ENCODE data around the gene SMIM23.

The SMIM23 gene

DNA sequence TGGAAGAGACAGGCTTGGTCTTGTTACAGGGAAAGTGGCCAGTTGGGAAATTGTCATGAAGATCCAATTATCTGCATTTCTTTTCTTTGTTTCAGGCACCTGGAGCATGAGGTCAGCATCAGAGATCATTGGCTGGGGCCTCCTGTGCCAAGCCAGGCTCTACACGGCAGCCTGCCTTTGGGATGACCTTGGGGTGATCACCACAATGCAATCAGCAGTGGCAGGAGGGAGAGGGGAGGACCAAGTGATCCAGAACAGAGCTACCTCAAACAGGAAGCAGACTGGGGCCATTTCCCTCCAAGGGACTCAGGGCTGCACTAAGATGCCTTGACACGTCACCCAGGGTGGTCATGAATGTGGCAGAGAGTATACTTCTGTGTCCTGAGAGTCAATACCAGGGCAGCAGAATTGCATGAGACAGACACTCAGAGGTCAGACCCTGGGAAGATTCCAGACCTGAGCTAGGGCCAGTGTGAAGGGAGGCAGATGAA is 8.9 kb downstream of the SMIM23 start:
- Histone ChIP-seq H3K27ac (ENCODE audit: low read depth in 2 of 2, low read length in 2 of 2) (no peak overlapping the region), H3K36me3 (ENCODE audit: control insufficient read depth in 2 of 2, insufficient read depth in 2 of 2, low read length in 2 of 2) (no peaks in the 10 kb centered on the region), H3K9ac (ENCODE audit: low read depth in 1 of 2, low read length in 2 of 2) (no peak overlapping the region), H3K27me3 (ENCODE audit: control insufficient read depth in 2 of 2, insufficient read depth in 2 of 2, low read length in 2 of 2) (no peaks in the 10 kb centered on the region), H3K4me1 (ENCODE audit: control insufficient read depth in 2 of 2, insufficient read depth in 2 of 2, low read length in 2 of 2) (no peaks in the 10 kb centered on the region), H3K4me3 (ENCODE audit: low read length in 2 of 2) (no peak overlapping the region), H3K9me3 (ENCODE audit: control insufficient read depth in 2 of 2, low read length in 2 of 2) (no peaks in the 10 kb centered on the region)

DNA sequence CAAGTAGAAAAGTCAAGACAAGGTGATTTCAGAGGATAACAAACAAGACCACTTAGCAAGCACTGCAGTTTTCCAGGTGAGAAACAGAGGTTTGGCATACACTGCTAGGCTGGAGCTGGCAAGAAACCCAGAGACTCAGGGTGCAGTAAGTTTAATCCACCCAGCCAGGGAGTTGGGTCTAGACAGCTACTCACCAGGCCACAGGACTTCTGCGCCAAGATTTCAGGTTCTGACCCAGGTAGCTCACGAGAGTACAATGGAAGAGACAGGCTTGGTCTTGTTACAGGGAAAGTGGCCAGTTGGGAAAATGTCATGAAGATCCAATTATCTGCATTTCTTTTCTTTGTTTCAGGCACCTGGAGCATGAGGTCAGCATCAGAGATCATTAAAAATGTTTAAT is 9.8 kb downstream of the SMIM23 start:
- Histone ChIP-seq H3K4me3 (ENCODE audit: low read length in 2 of 2) (no peak overlapping the region), H3K4me1 (ENCODE audit: control insufficient read depth in 2 of 2, insufficient read depth in 2 of 2, low read length in 2 of 2) (no peaks in the 10 kb centered on the region), H3K27ac (ENCODE audit: low read depth in 2 of 2, low read length in 2 of 2) (no peak overlapping the region), H3K27me3 (ENCODE audit: control insufficient read depth in 2 of 2, insufficient read depth in 2 of 2, low read length in 2 of 2) (no peaks in the 10 kb centered on the region), H3K9ac (ENCODE audit: low read depth in 1 of 2, low read length in 2 of 2) (no peak overlapping the region), H3K9me3 (ENCODE audit: control insufficient read depth in 2 of 2, low read length in 2 of 2) (no peaks in the 10 kb centered on the region), H3K36me3 (ENCODE audit: control insufficient read depth in 2 of 2, insufficient read depth in 2 of 2, low read length in 2 of 2) (no peaks in the 10 kb centered on the region)

- no peaks in the 10 kb centered on the region for H3K36me3 ChIP-seq (ENCODE audit: control insufficient read depth in 2 of 2, insufficient read depth in 2 of 2, low read length in 2 of 2)
- H3K27me3 ChIP-seq (ENCODE audit: control insufficient read depth in 2 of 2, insufficient read depth in 2 of 2, low read length in 2 of 2), result no peaks in the 10 kb centered on the region
- no peaks in the 10 kb centered on the region for H3K4me1 ChIP-seq (ENCODE audit: control insufficient read depth in 2 of 2, insufficient read depth in 2 of 2, low read length in 2 of 2)
- H3K4me3 ChIP-seq (ENCODE audit: low read length in 2 of 2), result no peak overlapping the region
- H3K9ac ChIP-seq (ENCODE audit: low read depth in 1 of 2, low read length in 2 of 2), result no peak overlapping the region
- no peaks in the 10 kb centered on the region for H3K9me3 ChIP-seq (ENCODE audit: control insufficient read depth in 2 of 2, low read length in 2 of 2)
- no peak overlapping the region for H3K27ac ChIP-seq (ENCODE audit: low read depth in 2 of 2, low read length in 2 of 2)
Observed at GRCh38 chr5:171796436-171796835, 10.8 kb downstream of the SMIM23 start.

DNA sequence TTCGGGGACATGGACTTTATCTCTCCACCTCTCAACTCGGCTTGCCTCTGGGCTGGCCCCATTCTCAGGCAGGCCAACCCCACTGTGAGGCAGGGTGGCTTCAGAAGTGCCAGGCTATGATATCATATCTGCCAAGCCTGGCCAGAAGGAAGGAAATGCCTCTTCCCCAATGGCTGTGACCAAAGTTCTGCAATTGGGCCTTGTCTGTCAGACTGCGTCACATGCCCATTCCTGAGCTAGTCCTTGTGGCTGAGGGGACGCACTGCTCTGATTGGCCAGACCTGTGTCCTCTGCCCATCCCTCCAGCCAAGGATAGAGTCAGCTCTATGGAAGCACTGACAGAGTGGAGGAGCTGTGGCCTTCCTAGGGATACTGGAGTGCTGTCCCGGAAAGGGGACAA is 11.9 kb downstream of the SMIM23 start:
- H3K36me3 ChIP-seq (ENCODE audit: control insufficient read depth in 2 of 2, insufficient read depth in 2 of 2, low read length in 2 of 2), result no peaks in the 10 kb centered on the region
- no peaks in the 10 kb centered on the region for H3K9me3 ChIP-seq (ENCODE audit: control insufficient read depth in 2 of 2, low read length in 2 of 2)
- no peak overlapping the region for H3K4me3 ChIP-seq (ENCODE audit: low read length in 2 of 2)

GRCh38 chr5:171798418-171798817 is 12.8 kb downstream of the SMIM23 start:
- Histone ChIP-seq H3K4me3 (ENCODE audit: low read length in 2 of 2) (no peak overlapping the region), H3K36me3 (ENCODE audit: control insufficient read depth in 2 of 2, insufficient read depth in 2 of 2, low read length in 2 of 2) (no peaks in the 10 kb centered on the region), H3K9me3 (ENCODE audit: control insufficient read depth in 2 of 2, low read length in 2 of 2) (no peaks in the 10 kb centered on the region), H3K27ac (ENCODE audit: low read depth in 2 of 2, low read length in 2 of 2) (no peak overlapping the region), H3K9ac (ENCODE audit: low read depth in 1 of 2, low read length in 2 of 2) (no peak overlapping the region), H3K27me3 (ENCODE audit: control insufficient read depth in 2 of 2, insufficient read depth in 2 of 2, low read length in 2 of 2) (peaks cover 0 to under 1% of the 10 kb centered on the region in 2 donors), H3K4me1 (ENCODE audit: control insufficient read depth in 2 of 2, insufficient read depth in 2 of 2, low read length in 2 of 2) (no peaks in the 10 kb centered on the region)

More for the DNA sequence above, 11.9 kb downstream of the SMIM23 start:
- no peaks in the 10 kb centered on the region for H3K4me1 ChIP-seq (ENCODE audit: control insufficient read depth in 2 of 2, insufficient read depth in 2 of 2, low read length in 2 of 2)
- H3K9ac ChIP-seq (ENCODE audit: low read depth in 1 of 2, low read length in 2 of 2), result no peak overlapping the region
- no peaks in the 10 kb centered on the region for H3K27me3 ChIP-seq (ENCODE audit: control insufficient read depth in 2 of 2, insufficient read depth in 2 of 2, low read length in 2 of 2)
- H3K27ac ChIP-seq (ENCODE audit: low read depth in 2 of 2, low read length in 2 of 2), result no peak overlapping the region

- Histone ChIP-seq H3K36me3 (ENCODE audit: control insufficient read depth in 2 of 2, insufficient read depth in 2 of 2, low read length in 2 of 2) (no peaks in the 10 kb centered on the region), H3K9me3 (ENCODE audit: control insufficient read depth in 2 of 2, low read length in 2 of 2) (no peaks in the 10 kb centered on the region), H3K27ac (ENCODE audit: low read depth in 2 of 2, low read length in 2 of 2) (no peak overlapping the region), H3K4me3 (ENCODE audit: low read length in 2 of 2) (no peak overlapping the region), H3K9ac (ENCODE audit: low read depth in 1 of 2, low read length in 2 of 2) (no peak overlapping the region), H3K27me3 (ENCODE audit: control insufficient read depth in 2 of 2, insufficient read depth in 2 of 2, low read length in 2 of 2) (peaks cover 4 to 6% of the 10 kb centered on the region in 2 donors), H3K4me1 (ENCODE audit: control insufficient read depth in 2 of 2, insufficient read depth in 2 of 2, low read length in 2 of 2) (no peaks in the 10 kb centered on the region)
Observed at GRCh38 chr5:171801839-171802238, 16.2 kb downstream of the SMIM23 start.

GRCh38 chr5:171805746-171806145 is 20.1 kb downstream of the SMIM23 start:
- H3K9ac ChIP-seq (ENCODE audit: low read depth in 1 of 2, low read length in 2 of 2), result no peak overlapping the region
- no peaks in the 10 kb centered on the region for H3K4me1 ChIP-seq (ENCODE audit: control insufficient read depth in 2 of 2, insufficient read depth in 2 of 2, low read length in 2 of 2)
- no peaks in the 10 kb centered on the region for H3K9me3 ChIP-seq (ENCODE audit: control insufficient read depth in 2 of 2, low read length in 2 of 2)
- no peaks in the 10 kb centered on the region for H3K36me3 ChIP-seq (ENCODE audit: control insufficient read depth in 2 of 2, insufficient read depth in 2 of 2, low read length in 2 of 2)
- no peak overlapping the region for H3K27ac ChIP-seq (ENCODE audit: low read depth in 2 of 2, low read length in 2 of 2)
- H3K4me3 ChIP-seq (ENCODE audit: low read length in 2 of 2), result no peak overlapping the region
- H3K27me3 ChIP-seq (ENCODE audit: control insufficient read depth in 2 of 2, insufficient read depth in 2 of 2, low read length in 2 of 2), result peaks cover 8% of the 10 kb centered on the region in 2 donors

- no peak overlapping the region for H3K9ac ChIP-seq (ENCODE audit: low read depth in 1 of 2, low read length in 2 of 2)
- H3K27me3 ChIP-seq (ENCODE audit: control insufficient read depth in 2 of 2, insufficient read depth in 2 of 2, low read length in 2 of 2), result peaks cover 8% of the 10 kb centered on the region in 2 donors
- H3K9me3 ChIP-seq (ENCODE audit: control insufficient read depth in 2 of 2, low read length in 2 of 2), result peaks cover 0 to 4% of the 10 kb centered on the region in 2 donors
- H3K4me1 ChIP-seq (ENCODE audit: control insufficient read depth in 2 of 2, insufficient read depth in 2 of 2, low read length in 2 of 2), result no peaks in the 10 kb centered on the region
- H3K4me3 ChIP-seq (ENCODE audit: low read length in 2 of 2), result no peak overlapping the region
- H3K36me3 ChIP-seq (ENCODE audit: control insufficient read depth in 2 of 2, insufficient read depth in 2 of 2, low read length in 2 of 2), result no peaks in the 10 kb centered on the region
- no peak overlapping the region for H3K27ac ChIP-seq (ENCODE audit: low read depth in 2 of 2, low read length in 2 of 2)
Observed at GRCh38 chr5:171806976-171807747, 21.5 kb downstream of the SMIM23 start.

DNA sequence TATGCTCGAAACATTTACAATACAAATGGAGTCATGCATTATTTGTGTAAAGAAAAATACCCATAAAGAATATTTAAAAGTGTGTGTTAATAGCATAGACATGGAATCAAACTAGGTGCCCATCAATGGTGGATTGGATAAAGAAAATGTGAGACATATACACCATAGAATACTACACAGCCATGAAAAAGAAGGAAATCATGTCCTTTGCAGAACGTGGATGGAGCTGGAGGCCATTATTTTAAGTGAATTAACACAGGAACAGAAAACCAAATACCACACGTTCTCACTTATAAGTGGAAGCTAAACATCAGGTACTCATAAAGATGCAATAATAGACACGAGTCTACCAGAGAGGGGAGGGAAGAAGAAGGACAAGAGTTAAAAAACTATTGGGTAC is 22.8 kb downstream of the SMIM23 start:
- Histone ChIP-seq H3K4me3 (ENCODE audit: low read length in 2 of 2) (no peak overlapping the region), H3K4me1 (ENCODE audit: control insufficient read depth in 2 of 2, insufficient read depth in 2 of 2, low read length in 2 of 2) (no peaks in the 10 kb centered on the region), H3K9ac (ENCODE audit: low read depth in 1 of 2, low read length in 2 of 2) (no peak overlapping the region), H3K27ac (ENCODE audit: low read depth in 2 of 2, low read length in 2 of 2) (no peak overlapping the region), H3K36me3 (ENCODE audit: control insufficient read depth in 2 of 2, insufficient read depth in 2 of 2, low read length in 2 of 2) (no peaks in the 10 kb centered on the region), H3K27me3 (ENCODE audit: control insufficient read depth in 2 of 2, insufficient read depth in 2 of 2, low read length in 2 of 2) (peaks cover 8% of the 10 kb centered on the region in 2 donors), H3K9me3 (ENCODE audit: control insufficient read depth in 2 of 2, low read length in 2 of 2) (peaks cover 0 to 4% of the 10 kb centered on the region in 2 donors)

DNA sequence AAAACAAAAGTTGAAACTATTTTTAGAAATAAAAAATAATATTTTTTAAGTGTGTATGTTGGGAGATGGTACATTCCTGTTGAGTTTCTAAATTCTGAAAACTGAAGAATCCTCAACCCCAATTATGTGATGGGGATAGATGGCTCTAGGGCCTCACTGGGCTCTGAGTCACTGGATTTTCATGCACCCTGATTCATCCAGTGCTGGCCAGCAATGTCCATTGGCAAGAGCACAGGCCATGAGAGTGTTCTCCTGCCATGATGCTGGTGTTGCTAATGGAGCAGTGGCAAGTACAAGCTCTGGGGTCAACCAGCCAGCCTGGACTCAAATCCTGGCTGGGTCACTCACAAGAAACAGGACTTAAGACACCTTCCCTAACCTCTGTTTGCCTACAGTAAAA is 23.3 kb downstream of the SMIM23 start:
- H3K4me3 ChIP-seq (ENCODE audit: low read length in 2 of 2), result no peak overlapping the region
- peaks cover 0 to 4% of the 10 kb centered on the region in 2 donors for H3K9me3 ChIP-seq (ENCODE audit: control insufficient read depth in 2 of 2, low read length in 2 of 2)
- no peaks in the 10 kb centered on the region for H3K4me1 ChIP-seq (ENCODE audit: control insufficient read depth in 2 of 2, insufficient read depth in 2 of 2, low read length in 2 of 2)
- no peaks in the 10 kb centered on the region for H3K36me3 ChIP-seq (ENCODE audit: control insufficient read depth in 2 of 2, insufficient read depth in 2 of 2, low read length in 2 of 2)
- no peak overlapping the region for H3K9ac ChIP-seq (ENCODE audit: low read depth in 1 of 2, low read length in 2 of 2)
- no peak overlapping the region for H3K27ac ChIP-seq (ENCODE audit: low read depth in 2 of 2, low read length in 2 of 2)
- peaks cover 5 to 8% of the 10 kb centered on the region in 2 donors for H3K27me3 ChIP-seq (ENCODE audit: control insufficient read depth in 2 of 2, insufficient read depth in 2 of 2, low read length in 2 of 2)
